PC-9 (cell line): ENCODE data around the gene STARD10. TPM values are rescaled to one million over a fixed set of nuclear protein-coding genes. Genes with fewer than 3 reads are reported as not detected.
A peak's percentile ranks its signal among the peaks of the same experiment; 100 is the strongest.

Source experiments
- BruUV-seq: library from RNA; stranded (reverse); fragments of 400-500 nt; replicated peaks from 2 replicates; lab custom pipeline; 2021; lab: Mats Ljungman, UMichigan
- CTCF ChIA-PET: fragments of 300-600 bp; sonication (Branson Sonifier 250); formaldehyde crosslinking; loops from one replicate; lab custom pipeline; 2022; ENCODE audit warnings: antibody characterized with exemption; lab: Charles Lee
- POLR2A ChIA-PET: fragments of 300-600 bp; sonication (Branson Sonifier 250); formaldehyde crosslinking; loops from one replicate; lab custom pipeline; 2022; ENCODE audit warnings: antibody characterized with exemption; ENCODE audit not compliant: unreplicated experiment; lab: Charles Lee
- DNase-seq, 2 experiments: peaks; one replicate each; pipeline versions ENCODE4 v3.0.0 to v3.0.0-alpha.2; 2015 to 2022; ENCODE audit warnings: mixed read lengths in 1 of 2
- H2AFZ ChIP-seq: fragments of 200-600 bp; sonication (generic); 2 replicates; pipeline ENCODE4 v1.8.1; 2017; ENCODE audit warnings: antibody characterized with exemption
- H3F3A ChIP-seq: fragments of 200-600 bp; sonication (generic); 2 replicates; pipeline ENCODE4 v1.8.1; 2017; ENCODE audit warnings: antibody characterized with exemption, mild to moderate bottlenecking, low read depth; ENCODE audit not compliant: insufficient read depth
- H3K27ac ChIP-seq: fragments of 200-600 bp; sonication (generic); 2 replicates; pipeline ENCODE4 v1.6.1; 2016; ENCODE audit warnings: mixed run types
- H3K27me3 ChIP-seq: fragments of 200-600 bp; sonication (generic); 2 replicates; pipeline ENCODE4 v1.6.1; 2016; ENCODE audit warnings: low read depth, mixed run types; ENCODE audit not compliant: insufficient read depth
- H3K36me3 ChIP-seq: fragments of 200-600 bp; sonication (generic); 2 replicates; pipeline ENCODE4 v1.6.1; 2016; ENCODE audit warnings: low read depth, mixed run types
- H3K4me1 ChIP-seq: fragments of 200-600 bp; sonication (generic); replicated peaks from 2 replicates; pipeline ENCODE4 v1.6.1; 2016; ENCODE audit warnings: mixed run types; ENCODE audit not compliant: insufficient read depth
- H3K4me2 ChIP-seq: fragments of 200-600 bp; sonication (generic); 2 replicates; pipeline ENCODE4 v1.6.1; 2017; ENCODE audit warnings: mixed run types
- H3K4me3 ChIP-seq: fragments of 200-600 bp; sonication (generic); 2 replicates; pipeline ENCODE4 v1.6.1; 2016; ENCODE audit warnings: mixed run types
- H3K79me2 ChIP-seq: fragments of 200-600 bp; sonication (generic); 2 replicates; pipeline ENCODE4 v1.6.1; 2017; ENCODE audit warnings: low read depth, mixed run types
- H3K9me2 ChIP-seq: fragments of 200-600 bp; sonication (generic); 2 replicates; pipeline ENCODE4 v1.8.1; 2017; ENCODE audit warnings: mild to moderate bottlenecking; ENCODE audit not compliant: insufficient read depth
- H3K9me3 ChIP-seq: fragments of 200-600 bp; sonication (generic); 2 replicates; pipeline ENCODE4 v1.8.1; 2016; ENCODE audit warnings: low read depth; ENCODE audit not compliant: insufficient read depth
- H4K20me1 ChIP-seq: fragments of 200-600 bp; sonication (generic); 2 replicates; pipeline ENCODE4 v1.8.1; 2017; ENCODE audit not compliant: insufficient read depth
- CTCF ChIP-seq: fragments of 200-600 bp; sonication (generic); conservative IDR thresholded peaks from 2 replicates; pipeline ENCODE4 v1.6.1; 2017; ENCODE audit warnings: mixed run types, antibody characterized with exemption, mild to moderate bottlenecking, moderate library complexity
- EZH2 ChIP-seq: fragments of 200-600 bp; sonication (generic); IDR thresholded peaks from 2 replicates; pipeline ENCODE4 v1.8.0; 2017; ENCODE audit warnings: antibody characterized with exemption, low read depth
- intact Hi-C: fragments of 100-400 bp; cut with micrococcal nuclease; formaldehyde crosslinking; loops from one replicate; pipeline ENCODE4 v1.10.0; 2022; ENCODE audit not compliant: unreplicated experiment
- total RNA-seq: library from RNA; stranded (reverse); gene quantifications from 2 replicates; pipeline ENCODE4 v1.2.3, GENCODE V29; 2021

The STARD10 gene
- total RNA-seq, 1 experiment from 2014 or later = 145 TPM

GRCh38 chr11:72814286-72815109 lies 20.7 kb upstream of the STARD10 start, which contains the start of gene ATG16L2:
Gene ATG16L2, plus strand, starts transcription at chr11:72814411. Its CDS starts 35 bp downstream, at chr11:72814446.
- TF ChIP-seq CTCF = no peak; the same call in 1 of the 2 replicates
- no peak for TF ChIP-seq EZH2
- peaks cover 39% of the 10 kb centered on the region for H3K4me1 ChIP-seq
- CTCF ChIA-PET = interaction anchor here (0.6 to 1.0 kb wide), 2 partner anchors 92 to 350 kb away, joined by 4 to 6 read pairs; no protein-coding TSS in a partner anchor
- peak within 1 kb of the TSS; percentile 96 for H3K4me2 ChIP-seq
- intact Hi-C loops = loop anchor here (1.0 to 10.0 kb wide), 2 partner anchors 62 to 230 kb away; partner anchors contain the start of gene ARAP1
- no peaks in the 10 kb centered on the region for H3K27me3 ChIP-seq
- H3K36me3 ChIP-seq = no peaks in the 10 kb centered on the region
- H3K9me3 ChIP-seq = no peaks in the 10 kb centered on the region
- H3K79me2 ChIP-seq = peaks cover 27% of the 10 kb centered on the region
- H3K27ac ChIP-seq = peak within 1 kb of the TSS; percentile 74
- H4K20me1 ChIP-seq = no peaks in the 10 kb centered on the region
- POLR2A ChIA-PET = no interaction called here
- BruUV-seq = no TSS peak
- peaks cover 26% of the 10 kb centered on the region for H3F3A ChIP-seq
- no peaks in the 10 kb centered on the region for H3K9me2 ChIP-seq
- peak within 1 kb of the TSS; percentile 85 for H3K4me3 ChIP-seq
- peak; percentile 76 to 93 for DNase-seq
- H2AFZ ChIP-seq = peak within 1 kb of the TSS; percentile 93

GRCh38 chr11:72813740-72814285 lies 20.0 kb upstream of the STARD10 start:
- peaks cover 27% of the 10 kb centered on the region for H3K79me2 ChIP-seq
- H3K9me3 ChIP-seq = no peaks in the 10 kb centered on the region
- CTCF ChIA-PET = interaction anchor here (0.6 to 1.6 kb wide), 5 partner anchors 19 to 351 kb away, joined by 4 to 7 read pairs (median 4); partner anchors contain the start of gene STARD10
- BruUV-seq = no TSS peak
- intact Hi-C loops = loop anchor here (1.0 to 10.0 kb wide), 3 partner anchors 62 to 229 kb away; partner anchors contain the start of gene ARAP1
- H3K27me3 ChIP-seq = no peaks in the 10 kb centered on the region
- no peaks in the 10 kb centered on the region for H3K36me3 ChIP-seq
- H3K4me3 ChIP-seq = peak overlapping the region; percentile 85
- no peaks in the 10 kb centered on the region for H3K9me2 ChIP-seq
- peaks cover 39% of the 10 kb centered on the region for H3K4me1 ChIP-seq
- peaks cover 26% of the 10 kb centered on the region for H3F3A ChIP-seq
- POLR2A ChIA-PET = interaction anchor here (0.6 kb wide), 2 partner anchors 14 to 55 kb away, joined by 4 to 8 read pairs; no protein-coding TSS in a partner anchor
- DNase-seq = peak in 1 of 2 experiments; percentile 64
- no peak for TF ChIP-seq CTCF
- no peak for TF ChIP-seq EZH2
- H3K27ac ChIP-seq = peak overlapping the region; percentile 74
- H2AFZ ChIP-seq = peak overlapping the region; percentile 93
- H4K20me1 ChIP-seq = no peaks in the 10 kb centered on the region
- H3K4me2 ChIP-seq = peak overlapping the region; percentile 96
